Hepatocyte (in vitro differentiated cells): ENCODE results near the gene STK33. TPM values are rescaled to one million over a fixed set of nuclear protein-coding genes. Genes with fewer than 3 reads are reported as not detected.
"Not testable (repeated sequence)": the region's sequence is repeated elsewhere in the genome, so short reads cannot be mapped to it uniquely, and the experiment has no call there.

Source experiments
- DNase-seq: peaks from one replicate; pipeline ENCODE4 v3.0.0-alpha.2; 2016; ENCODE audit warnings: low spot score
- H2AFZ ChIP-seq: fragments of 200-600 bp; sonication (generic); 2 replicates; pipeline ENCODE4 v1.6.0; 2016; ENCODE audit warnings: antibody characterized with exemption, mild to moderate bottlenecking
- H3K27ac ChIP-seq: fragments of 200-600 bp; sonication (generic); 2 replicates; pipeline ENCODE4 v1.5.1; 2016; ENCODE audit warnings: mild to moderate bottlenecking
- H3K27me3 ChIP-seq: fragments of 200-600 bp; sonication (generic); 2 replicates; pipeline ENCODE4 v1.6.1; 2016
- H3K36me3 ChIP-seq: fragments of 200-600 bp; sonication (generic); replicated peaks from 2 replicates; pipeline ENCODE4 v1.5.1; 2016; ENCODE audit warnings: low read depth; ENCODE audit not compliant: insufficient read depth
- H3K4me1 ChIP-seq: fragments of 200-600 bp; sonication (generic); 2 replicates; pipeline ENCODE4 v1.5.1; 2016; ENCODE audit warnings: mild to moderate bottlenecking, moderate library complexity; ENCODE audit not compliant: insufficient read depth
- H3K4me2 ChIP-seq: fragments of 200-600 bp; sonication (generic); 2 replicates; pipeline ENCODE4 v1.6.0; 2016
- H3K4me3 ChIP-seq: fragments of 200-600 bp; sonication (generic); 2 replicates; pipeline ENCODE4 v1.5.1; 2016; ENCODE audit warnings: mild to moderate bottlenecking
- H3K79me2 ChIP-seq: fragments of 200-600 bp; sonication (generic); 2 replicates; pipeline ENCODE4 v1.6.0; 2017; ENCODE audit warnings: mild to moderate bottlenecking
- H3K9me2 ChIP-seq: fragments of 200-600 bp; sonication (generic); replicated peaks from 2 replicates; pipeline ENCODE4 v1.6.0; 2017; ENCODE audit warnings: mild to moderate bottlenecking; ENCODE audit not compliant: insufficient read depth
- H3K9me3 ChIP-seq: fragments of 200-600 bp; sonication (generic); 2 replicates; pipeline ENCODE4 v1.5.1; 2016; ENCODE audit warnings: low read depth, mild to moderate bottlenecking
- H4K20me1 ChIP-seq: fragments of 200-600 bp; sonication (generic); 2 replicates; pipeline ENCODE4 v1.6.0; 2016; ENCODE audit warnings: mild to moderate bottlenecking; ENCODE audit not compliant: insufficient read depth, poor library complexity, severe bottlenecking
- CTCF ChIP-seq: fragments of 200-600 bp; sonication (generic); IDR thresholded peaks from 2 replicates; pipeline ENCODE4 v1.5.1; 2016; ENCODE audit warnings: antibody characterized with exemption, mild to moderate bottlenecking; ENCODE audit not compliant: poor library complexity
- EZH2 ChIP-seq: fragments of 200-600 bp; sonication (generic); IDR thresholded peaks from 2 replicates; pipeline ENCODE4 v1.6.1; 2016; ENCODE audit warnings: antibody characterized with exemption, mild to moderate bottlenecking, borderline replicate concordance
- EZH2phosphoT487 ChIP-seq: fragments of 200-600 bp; sonication (generic); IDR thresholded peaks from one replicate; pipeline ENCODE4 v1.6.1; 2018; ENCODE audit warnings: antibody characterized with exemption, mild to moderate bottlenecking, low read depth, moderate library complexity; ENCODE audit not compliant: unreplicated experiment, severe bottlenecking
- WGBS: methylation state at CpG from one replicate; pipeline ENCODE4 v1.1.6; 2016; ENCODE audit warnings: low lambda C conversion rate; ENCODE audit errors: missing lambda C conversion rate; 5-methylcytosine and 5-hydroxymethylcytosine counted together
- polyA plus RNA-seq: library from polyadenylated mRNA; unstranded; fragments of >200 nt; fragmentation: Nextera tagmentation; extraction: Ambion mirVana; gene quantifications from 2 replicates; pipeline ENCODE4 v1.2.1, GENCODE V29; 2016
- total RNA-seq: library from RNA; depleted of rRNA; stranded (reverse); fragments of >200 nt; gene quantifications from 2 replicates; pipeline ENCODE4 v1.2.3, GENCODE V29; 2014

STK33 gene
- total and polyA plus RNA-seq, 2 experiments from 2014 or later, result 3.0 to 12.8 TPM

GRCh38 chr11:8477680-8478079 is 116.3 kb downstream of the STK33 start:
- Histone ChIP-seq H3K79me2 (no peaks in the 10 kb centered on the region), H3K4me3 (no peak overlapping the region), H3K4me2 (no peak overlapping the region), H2AFZ (no peak overlapping the region), H3K36me3 (no peaks in the 10 kb centered on the region), H3K27ac (no peak overlapping the region), H3K27me3 (no peaks in the 10 kb centered on the region), H3K9me2 (no peaks in the 10 kb centered on the region), H4K20me1 (no peaks in the 10 kb centered on the region), H3K9me3 (no peaks in the 10 kb centered on the region), H3K4me1 (no peaks in the 10 kb centered on the region)
- TF ChIP-seq CTCF, result no peak
- no peak for TF ChIP-seq EZH2
- no peak for TF ChIP-seq EZH2phosphoT487
- DNase-seq, result no peak
- WGBS, result 100% methylated on average over 1 of the region's 1 CpG

- H3K4me2 ChIP-seq, result no peak overlapping the region
- H3K36me3 ChIP-seq, result no peaks in the 10 kb centered on the region
- H3K4me1 ChIP-seq, result no peaks in the 10 kb centered on the region
- TF ChIP-seq EZH2phosphoT487 (no peak), EZH2 (no peak), CTCF (no peak)
- no peak for DNase-seq
- no peak overlapping the region for H3K4me3 ChIP-seq
- no peak overlapping the region for H2AFZ ChIP-seq
- no peaks in the 10 kb centered on the region for H4K20me1 ChIP-seq
- no peak overlapping the region for H3K27ac ChIP-seq
- H3K27me3 ChIP-seq, result no peaks in the 10 kb centered on the region
- H3K9me3 ChIP-seq, result no peaks in the 10 kb centered on the region
- 99% methylated on average over 2 of the region's 2 CpGs for WGBS
- H3K9me2 ChIP-seq, result no peaks in the 10 kb centered on the region
- no peaks in the 10 kb centered on the region for H3K79me2 ChIP-seq
These were observed 116.9 kb downstream of the STK33 start for GRCh38 chr11:8477151-8477550.

- not testable (repeated sequence) for H2AFZ ChIP-seq, H3K36me3 ChIP-seq, H3K4me2 ChIP-seq, H3K4me1 ChIP-seq, DNase-seq, H3K9me3 ChIP-seq, H3K27me3 ChIP-seq, H4K20me1 ChIP-seq, H3K4me3 ChIP-seq, H3K79me2 ChIP-seq, H3K9me2 ChIP-seq, H3K27ac ChIP-seq
- 95% methylated on average over 5 of the region's 5 CpGs for WGBS
These were observed 126.2 kb downstream of the STK33 start for GRCh38 chr11:8467806-8468205.

- not testable (repeated sequence) for H3K4me3 ChIP-seq, H3K4me2 ChIP-seq, H3K4me1 ChIP-seq, H3K9me3 ChIP-seq, H3K9me2 ChIP-seq, H3K27ac ChIP-seq, H3K79me2 ChIP-seq, H2AFZ ChIP-seq, H4K20me1 ChIP-seq, DNase-seq, H3K27me3 ChIP-seq, H3K36me3 ChIP-seq
- WGBS, result 72% methylated on average over 4 of the region's 4 CpGs
These were observed 126.7 kb downstream of the STK33 start for GRCh38 chr11:8467356-8467755.

- not testable (repeated sequence) for H3K4me3 ChIP-seq, H3K4me1 ChIP-seq, H3K27ac ChIP-seq, H3K4me2 ChIP-seq, H3K9me3 ChIP-seq, H2AFZ ChIP-seq, H3K36me3 ChIP-seq, H4K20me1 ChIP-seq, H3K79me2 ChIP-seq, H3K27me3 ChIP-seq, DNase-seq, H3K9me2 ChIP-seq
- WGBS, result 92% methylated on average over 3 of the region's 3 CpGs
These were observed 127.1 kb downstream of the STK33 start for GRCh38 chr11:8466884-8467283.
